Thyroid gland (tissue), 4 donors: ENCODE measurements around the gene HPCAL1.

Experiments used
- POLR2A ChIP-seq, 2 donors: fragments of 450-650 bp; IDR thresholded peaks; one replicate each; pipeline ENCODE4 v1.6.1; 2017; ENCODE audit warnings: antibody characterized with exemption in 2 of 2, mild to moderate bottlenecking in 2 of 2, moderate library complexity in 1 of 2
- TF ChIP-seq, protein P1 (sequence below), 6 experiments: fragments of 200-600 bp in 3 of 6; fragments of 450-650 bp in 3 of 6; sonication (generic) in 3 of 6; IDR thresholded peaks; one replicate each; pipeline ENCODE4 v1.5.1; 2016 to 2019; ENCODE audit warnings: antibody characterized with exemption in 6 of 6, mild to moderate bottlenecking in 2 of 6, inconsistent platforms in 1 of 6, moderate library complexity in 1 of 6

DNA sequence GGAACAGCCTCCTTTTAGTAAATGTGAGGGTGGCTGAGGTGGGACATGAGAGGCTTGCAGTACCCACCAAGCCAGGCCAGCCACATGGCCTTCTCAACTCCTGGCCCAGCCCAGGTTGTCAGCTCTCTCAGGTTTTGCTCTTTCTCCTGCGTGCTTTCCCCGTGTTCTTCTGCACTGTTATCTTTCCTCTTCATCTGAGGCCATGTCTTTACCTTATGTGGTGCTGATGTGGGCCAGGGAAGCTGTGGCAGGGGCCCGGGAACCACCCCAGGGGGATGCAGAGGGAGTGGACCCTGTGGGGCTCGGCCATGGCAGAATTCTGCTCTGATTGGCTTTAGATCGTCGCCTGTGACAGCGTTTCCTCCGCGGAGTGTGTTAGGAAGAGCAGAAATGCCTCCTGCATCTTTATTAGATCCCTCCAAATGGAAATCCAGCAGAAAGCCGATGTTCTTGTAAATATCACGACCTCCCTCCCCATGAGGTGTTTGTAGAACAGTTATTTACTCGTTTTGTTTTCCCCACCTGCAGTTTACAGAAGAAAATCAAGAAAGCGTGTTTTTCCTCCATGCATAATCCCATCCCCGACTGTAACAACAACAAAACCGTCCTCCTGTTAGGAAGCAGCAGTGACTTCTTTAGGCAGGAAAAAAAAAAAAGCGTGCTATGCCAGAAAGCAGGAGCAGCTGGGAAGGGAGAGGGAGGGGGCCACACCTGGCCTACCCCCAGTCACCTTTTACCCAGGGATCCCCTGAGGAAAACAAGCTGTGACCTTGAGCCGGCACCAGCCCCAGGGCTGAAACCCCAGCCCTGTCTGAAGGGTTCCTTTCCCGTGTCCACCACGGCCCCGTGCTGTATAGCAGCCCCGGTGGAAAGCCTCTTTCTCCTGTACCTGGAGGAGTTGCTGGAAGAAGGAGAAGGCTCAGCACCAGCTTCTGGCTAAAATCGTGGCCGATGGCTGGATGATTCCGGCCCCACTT, 54.8 kb downstream of the HPCAL1 start:
- TF ChIP-seq, protein P1, sequence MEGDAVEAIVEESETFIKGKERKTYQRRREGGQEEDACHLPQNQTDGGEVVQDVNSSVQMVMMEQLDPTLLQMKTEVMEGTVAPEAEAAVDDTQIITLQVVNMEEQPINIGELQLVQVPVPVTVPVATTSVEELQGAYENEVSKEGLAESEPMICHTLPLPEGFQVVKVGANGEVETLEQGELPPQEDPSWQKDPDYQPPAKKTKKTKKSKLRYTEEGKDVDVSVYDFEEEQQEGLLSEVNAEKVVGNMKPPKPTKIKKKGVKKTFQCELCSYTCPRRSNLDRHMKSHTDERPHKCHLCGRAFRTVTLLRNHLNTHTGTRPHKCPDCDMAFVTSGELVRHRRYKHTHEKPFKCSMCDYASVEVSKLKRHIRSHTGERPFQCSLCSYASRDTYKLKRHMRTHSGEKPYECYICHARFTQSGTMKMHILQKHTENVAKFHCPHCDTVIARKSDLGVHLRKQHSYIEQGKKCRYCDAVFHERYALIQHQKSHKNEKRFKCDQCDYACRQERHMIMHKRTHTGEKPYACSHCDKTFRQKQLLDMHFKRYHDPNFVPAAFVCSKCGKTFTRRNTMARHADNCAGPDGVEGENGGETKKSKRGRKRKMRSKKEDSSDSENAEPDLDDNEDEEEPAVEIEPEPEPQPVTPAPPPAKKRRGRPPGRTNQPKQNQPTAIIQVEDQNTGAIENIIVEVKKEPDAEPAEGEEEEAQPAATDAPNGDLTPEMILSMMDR (IDR thresholded peaks at IDR 0.05): no peak
- no peak for TF ChIP-seq POLR2A (IDR thresholded peaks at IDR 0.05)
